ENCODE results near the gene ARPC1B.

ARPC1B gene

GRCh38 chr7:99390941-99391602 lies 16.5 kb downstream of the ARPC1B start:
- no peak for DNase-seq

GRCh38 chr7:99392046-99392445 lies 17.5 kb downstream of the ARPC1B start:
- no peak for DNase-seq

- peak in 1 of 2 experiments; percentile 30 for DNase-seq
Measured at GRCh38 chr7:99392659-99393354, 18.3 kb downstream of the ARPC1B start.

GRCh38 chr7:99393355-99394187 lies 19.0 kb downstream of the ARPC1B start:
- DNase-seq, result no peak

- DNase-seq, result no peak
Measured at GRCh38 chr7:99394188-99394502, 19.6 kb downstream of the ARPC1B start.

- DNase-seq, result no peak
Measured at GRCh38 chr7:99395616-99396327, 21.2 kb downstream of the ARPC1B start.

- DNase-seq, result no peak
Measured at GRCh38 chr7:99396418-99397296, 22.1 kb downstream of the ARPC1B start.

- no peak for DNase-seq
Measured at GRCh38 chr7:99397297-99397983, 22.9 kb downstream of the ARPC1B start.

- no peak for DNase-seq
Measured at GRCh38 chr7:99398891-99399445, 24.4 kb downstream of the ARPC1B start.

- no peak for DNase-seq
Measured at GRCh38 chr7:99399597-99399996, 25.1 kb downstream of the ARPC1B start.

- no peak for DNase-seq
Measured at GRCh38 chr7:99402854-99403253, 28.3 kb downstream of the ARPC1B start.

- DNase-seq, result no peak
Measured at GRCh38 chr7:99403764-99404163, 29.2 kb downstream of the ARPC1B start.

- no peak for DNase-seq
Measured at GRCh38 chr7:99404235-99404976, 29.9 kb downstream of the ARPC1B start.

GRCh38 chr7:99404977-99405320 lies 30.4 kb downstream of the ARPC1B start:
- DNase-seq, result no peak

GRCh38 chr7:99406557-99406956 lies 32.0 kb downstream of the ARPC1B start:
- no peak for DNase-seq

GRCh38 chr7:99407872-99408378 lies 33.4 kb downstream of the ARPC1B start:
- DNase-seq, result peak; percentile 7 to 26

- peak; percentile 45 to 91 for DNase-seq
Measured at GRCh38 chr7:99408379-99409191, 34.1 kb downstream of the ARPC1B start, which contains the start of the genes BUD31 and PDAP1. Gene BUD31, plus strand, starts transcription at chr7:99408969. Its CDS starts 2,124 bp downstream, at chr7:99411093. Gene PDAP1, minus strand, starts transcription at chr7:99408597. Its CDS starts 49 bp downstream, at chr7:99408548.

GRCh38 chr7:99409192-99409572 lies 34.7 kb downstream of the ARPC1B start:
- no peak for DNase-seq

- no peak for DNase-seq
Measured at GRCh38 chr7:99409806-99410205, 35.3 kb downstream of the ARPC1B start.
